SH-SY5Y (cell line): Measurements from ENCODE around the gene DYNLT3.

Experiments
- GATA2 ChIP-seq: IDR thresholded peaks from 2 replicates; pipeline ENCODE4 v1.6.1; 2011; ENCODE audit warnings: mild to moderate bottlenecking, low read depth, low read length
- GATA3 ChIP-seq: IDR thresholded peaks from 2 replicates; pipeline ENCODE4 v1.6.1; 2011; ENCODE audit warnings: low read depth, mild to moderate bottlenecking, low read length, moderate library complexity

DNA sequence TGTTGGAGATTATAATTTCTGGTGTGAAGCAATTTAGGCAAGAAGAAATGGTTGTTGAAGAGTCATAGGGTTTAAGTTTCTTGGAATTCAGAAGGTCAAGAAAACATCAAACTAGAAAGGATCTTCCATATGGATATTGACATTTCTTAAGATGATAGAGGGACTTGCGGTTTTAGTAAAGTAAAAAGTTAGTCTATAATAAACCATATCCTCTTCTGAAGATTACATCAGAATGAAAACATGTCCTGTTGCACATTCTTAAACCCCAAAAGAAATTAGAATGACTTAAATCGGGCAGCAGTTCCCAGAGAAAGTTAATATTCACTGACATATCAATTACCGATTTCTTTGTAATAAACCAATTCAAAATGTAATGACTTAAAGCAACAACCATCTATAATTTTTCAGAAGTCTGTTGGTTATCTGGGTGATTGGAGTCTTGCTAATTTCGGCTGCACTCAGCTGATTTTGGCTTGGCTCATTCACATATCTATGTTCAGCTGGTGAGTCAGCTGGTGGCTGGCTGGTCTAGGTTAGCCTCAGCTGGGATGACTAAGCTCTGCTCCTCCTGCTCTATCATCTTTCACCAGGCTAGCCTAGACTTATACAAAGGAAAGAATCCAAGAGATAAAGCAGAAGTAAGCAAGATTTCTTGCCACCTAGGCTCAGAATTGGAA is 24.4 kb upstream of the DYNLT3 start:
- TF ChIP-seq GATA2 (no peak), GATA3 (no peak)
